AG20443 (cell line): ENCODE measurements around the gene KRT20.
"Not testable (repeated sequence)": the region's sequence is repeated elsewhere in the genome, so short reads cannot be mapped to it uniquely, and the experiment has no call there.

Experiments
- DNase-seq: peaks from one replicate; pipeline ENCODE4 v3.0.0; 2012; ENCODE audit warnings: low spot score, mixed read lengths

The KRT20 gene

GRCh38 chr17:40884708-40885512 is at the start of gene KRT20:
Gene KRT20 (minus strand): TSS chr17:40885242. CDS start chr17:40885185, 57 bp downstream.
- no peak for DNase-seq

DNA sequence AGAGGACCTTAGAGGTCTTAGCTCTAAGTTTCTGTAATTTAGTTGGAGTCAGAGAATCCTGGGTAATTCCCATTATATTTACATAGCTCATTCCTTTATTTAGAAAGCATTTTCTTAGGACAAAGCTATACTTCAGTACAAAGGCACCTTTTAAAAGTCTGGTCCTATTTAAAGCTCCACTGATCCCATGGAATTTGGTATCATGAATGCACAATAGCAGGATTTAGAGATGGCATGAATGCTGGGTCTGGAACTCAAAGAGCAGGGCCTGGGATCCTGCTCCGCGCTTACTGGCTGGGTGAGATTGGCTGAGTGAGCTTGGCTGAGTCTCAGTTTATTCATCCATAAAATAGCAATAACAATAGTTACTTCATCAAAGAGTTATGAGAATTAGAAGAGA is 47.6 kb upstream of the KRT20 start:
- no peak for DNase-seq

DNA sequence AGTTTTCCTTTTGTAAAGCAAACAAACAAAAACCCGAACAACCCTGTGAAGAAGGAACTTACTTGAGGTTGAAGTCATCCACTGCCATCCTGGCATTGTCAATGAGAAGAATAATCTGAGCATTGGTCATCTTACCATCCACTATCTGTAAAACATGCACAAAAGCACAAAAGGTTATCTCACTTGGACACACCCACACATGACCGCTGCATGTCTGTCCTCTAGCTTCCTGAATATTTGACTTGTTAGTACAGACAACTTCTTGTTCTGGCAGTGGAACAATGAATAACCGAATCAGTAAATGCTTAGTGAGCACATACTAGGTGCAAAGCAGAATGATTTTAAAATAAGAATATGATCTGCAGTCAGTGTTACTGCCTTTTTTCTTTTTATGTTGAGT is 46.3 kb upstream of the KRT20 start:
- no peak for DNase-seq

DNA sequence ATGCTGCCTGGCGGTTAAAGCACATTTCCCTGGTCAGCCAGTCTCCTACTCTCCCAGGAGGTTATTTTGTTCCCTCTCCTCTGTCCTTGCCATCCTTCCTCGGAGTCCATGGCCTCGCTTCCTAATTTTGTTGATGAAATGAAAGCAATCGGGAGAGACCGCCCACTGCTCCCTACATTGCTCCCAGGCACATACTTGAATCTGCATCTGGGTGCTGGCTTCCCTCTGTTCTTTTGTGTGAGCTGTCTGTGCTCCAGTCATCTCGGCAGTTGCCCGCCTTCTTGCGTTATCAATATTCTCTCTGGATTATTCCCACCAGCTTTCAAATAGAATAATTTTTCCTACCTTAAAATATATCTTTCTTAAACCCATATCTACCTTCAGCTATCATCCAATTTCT is 41.3 kb upstream of the KRT20 start:
- no peak for DNase-seq

- DNase-seq = peak; percentile 91
Observed at GRCh38 chr17:40922239-40922638, 37.2 kb upstream of the KRT20 start.

- DNase-seq = no peak
Observed at GRCh38 chr17:40921026-40921425, 36.0 kb upstream of the KRT20 start.

GRCh38 chr17:40917116-40917515 is 32.1 kb upstream of the KRT20 start:
- DNase-seq = not testable (repeated sequence)

DNA sequence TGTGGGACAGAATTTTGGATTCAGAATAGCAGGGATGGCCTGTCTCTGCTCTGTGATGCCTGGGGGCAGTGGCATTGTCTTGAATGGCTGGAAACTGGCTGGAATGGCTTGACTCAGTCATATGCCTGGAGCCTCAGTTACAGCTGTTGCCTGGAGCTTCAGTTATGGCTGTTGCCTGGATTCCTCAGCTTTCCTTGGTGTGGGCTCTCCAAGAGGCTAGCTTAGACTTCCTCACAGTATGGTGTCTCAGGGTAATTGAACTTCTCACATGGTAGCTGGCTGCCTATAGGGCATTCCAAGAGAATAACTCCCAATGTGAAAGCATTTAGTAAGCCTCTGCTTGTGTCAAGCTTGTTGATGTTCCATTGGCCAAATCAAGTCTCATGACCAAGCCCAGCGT is 31.3 kb upstream of the KRT20 start:
- no peak for DNase-seq

DNA sequence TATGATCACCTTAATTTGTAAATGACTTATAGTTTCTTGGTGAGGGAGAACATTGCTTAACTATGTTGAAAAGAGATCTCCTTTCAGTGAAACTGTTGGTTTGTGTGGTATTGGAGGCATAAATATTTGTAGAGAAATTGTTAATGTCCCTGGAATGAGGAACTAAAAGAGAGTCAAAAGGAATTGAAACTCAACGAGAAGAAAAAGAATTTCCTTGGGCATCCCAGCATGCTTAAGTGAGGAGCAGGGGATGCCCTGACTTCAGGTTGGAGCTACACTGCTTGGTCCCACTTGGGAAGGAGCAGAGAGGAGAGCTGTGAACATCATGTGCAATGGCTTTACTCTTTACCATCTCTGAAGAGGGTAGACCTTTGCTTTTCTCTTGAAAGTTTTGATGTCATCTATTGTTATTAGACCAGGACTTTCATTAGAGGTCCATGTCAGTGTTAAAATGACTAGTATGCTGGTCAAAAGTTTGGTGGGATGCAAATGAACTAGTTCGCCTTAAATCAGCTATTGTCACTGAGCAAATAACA is 30.7 kb upstream of the KRT20 start:
- peak; percentile 42 for DNase-seq

- DNase-seq = peak; percentile 74
Observed at GRCh38 chr17:40915199-40915661, 30.2 kb upstream of the KRT20 start.

DNA sequence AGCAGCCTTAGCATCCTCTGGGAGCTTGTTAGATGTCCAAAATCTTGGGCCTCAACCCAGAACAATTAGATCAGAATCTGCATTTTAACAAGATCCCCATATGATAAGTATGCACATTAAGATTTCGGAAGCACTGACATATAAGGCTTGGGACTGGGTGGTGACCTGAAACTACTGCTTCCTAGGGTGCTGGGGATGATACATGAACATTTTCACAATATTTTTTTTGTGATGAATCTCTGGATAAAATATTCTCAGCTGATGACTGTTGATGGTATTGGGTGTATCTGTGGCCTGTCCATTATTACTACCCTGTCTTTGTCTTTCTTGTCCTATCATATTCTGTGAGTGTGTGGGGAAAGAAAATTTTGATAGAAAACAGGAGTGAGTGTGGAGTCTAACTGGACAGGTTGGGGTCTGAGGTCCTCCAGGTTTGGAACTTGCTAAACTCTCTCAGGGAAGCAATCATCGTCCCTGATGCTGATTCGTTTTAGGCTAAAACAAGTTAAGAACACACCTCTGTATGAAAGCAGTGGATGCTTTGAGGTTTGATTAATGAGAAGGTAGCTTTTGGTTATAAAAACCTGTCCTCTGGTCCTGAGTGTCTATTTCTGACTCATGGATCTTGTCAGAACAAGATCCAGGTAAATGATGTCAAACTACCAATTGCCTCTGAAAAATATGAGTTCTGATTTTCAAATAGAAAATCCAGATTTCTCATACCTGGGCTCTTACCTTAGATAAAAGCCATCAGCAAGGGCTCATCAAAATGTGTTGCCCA is 29.2 kb upstream of the KRT20 start:
- no peak for DNase-seq

DNA sequence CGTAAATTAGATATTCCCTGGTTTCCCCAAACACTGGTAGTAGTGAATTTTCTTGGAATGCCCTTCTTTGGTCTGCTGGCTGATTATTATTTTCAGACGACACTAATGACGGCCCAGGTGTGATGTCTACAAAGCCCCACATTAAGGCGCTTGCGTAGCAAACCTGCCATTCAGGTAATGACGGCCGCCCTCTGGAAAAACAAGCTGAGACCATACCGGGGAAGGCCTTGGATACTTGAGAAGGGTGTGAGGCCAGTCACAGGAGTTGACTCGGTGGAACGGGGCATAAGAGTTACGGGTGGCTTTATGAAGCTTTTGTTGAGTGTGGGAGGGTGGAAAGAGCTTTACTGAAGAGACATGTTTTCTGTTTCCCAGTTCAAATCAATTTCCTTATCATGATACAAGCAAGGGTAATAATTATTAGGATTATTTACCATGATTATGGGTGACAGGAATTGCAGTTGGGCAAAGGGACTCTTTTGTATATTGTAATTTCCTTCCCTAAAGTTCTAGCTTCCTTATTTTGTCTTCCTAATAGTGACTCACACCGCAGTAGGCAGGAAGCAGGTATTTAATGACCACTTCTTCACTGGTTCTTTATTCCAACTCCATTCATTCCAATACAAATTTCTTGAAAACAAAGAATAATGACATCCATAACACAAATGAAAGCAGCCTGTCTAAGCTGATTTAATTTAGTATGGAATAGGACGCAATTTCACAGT is 27.6 kb upstream of the KRT20 start:
- DNase-seq = no peak

GRCh38 chr17:40910441-40910841 is 25.4 kb upstream of the KRT20 start:
- DNase-seq = peak; percentile 43

DNA sequence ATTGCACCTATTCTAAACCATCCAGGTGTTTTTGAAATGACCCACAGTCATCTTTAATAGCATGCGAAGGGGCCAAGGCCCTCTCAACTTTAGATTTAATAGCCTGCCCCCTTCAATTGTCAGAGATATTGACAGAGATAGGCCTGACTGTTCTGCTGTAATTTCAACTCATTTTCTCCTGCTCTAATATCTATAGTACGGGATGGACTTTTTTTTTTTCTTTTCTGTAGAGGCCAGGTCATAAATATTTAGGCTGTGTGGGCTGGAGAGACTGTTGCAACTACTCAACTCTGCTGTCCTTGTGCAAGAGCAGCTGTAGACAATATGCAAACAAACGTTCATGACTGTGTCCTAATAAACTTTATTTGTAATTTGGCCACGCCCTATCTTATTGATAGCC is 24.7 kb upstream of the KRT20 start:
- DNase-seq = peak; percentile 41

GRCh38 chr17:40909351-40909750 is 24.3 kb upstream of the KRT20 start:
- peak; percentile 90 for DNase-seq

GRCh38 chr17:40906613-40907012 is 21.6 kb upstream of the KRT20 start:
- no peak for DNase-seq

DNA sequence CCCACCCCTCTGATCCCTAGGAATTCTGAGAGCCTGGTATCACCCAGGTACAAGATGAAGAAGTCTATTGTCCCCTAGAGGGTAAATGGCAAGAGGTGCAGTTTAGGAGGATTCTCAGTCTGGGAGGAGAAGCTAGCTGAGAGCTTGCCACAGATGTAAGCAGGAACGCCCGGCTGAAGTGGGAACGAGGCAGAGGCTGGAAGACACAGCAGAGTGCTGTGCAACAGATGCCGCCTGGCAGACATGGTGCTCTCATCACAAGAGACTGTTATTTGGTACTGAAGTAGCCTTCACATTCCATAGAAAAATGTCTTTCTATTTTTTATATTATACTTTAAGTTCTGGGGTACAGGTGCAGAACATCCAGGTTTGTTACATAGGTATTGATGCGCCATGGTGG is 20.3 kb upstream of the KRT20 start:
- no peak for DNase-seq

DNA sequence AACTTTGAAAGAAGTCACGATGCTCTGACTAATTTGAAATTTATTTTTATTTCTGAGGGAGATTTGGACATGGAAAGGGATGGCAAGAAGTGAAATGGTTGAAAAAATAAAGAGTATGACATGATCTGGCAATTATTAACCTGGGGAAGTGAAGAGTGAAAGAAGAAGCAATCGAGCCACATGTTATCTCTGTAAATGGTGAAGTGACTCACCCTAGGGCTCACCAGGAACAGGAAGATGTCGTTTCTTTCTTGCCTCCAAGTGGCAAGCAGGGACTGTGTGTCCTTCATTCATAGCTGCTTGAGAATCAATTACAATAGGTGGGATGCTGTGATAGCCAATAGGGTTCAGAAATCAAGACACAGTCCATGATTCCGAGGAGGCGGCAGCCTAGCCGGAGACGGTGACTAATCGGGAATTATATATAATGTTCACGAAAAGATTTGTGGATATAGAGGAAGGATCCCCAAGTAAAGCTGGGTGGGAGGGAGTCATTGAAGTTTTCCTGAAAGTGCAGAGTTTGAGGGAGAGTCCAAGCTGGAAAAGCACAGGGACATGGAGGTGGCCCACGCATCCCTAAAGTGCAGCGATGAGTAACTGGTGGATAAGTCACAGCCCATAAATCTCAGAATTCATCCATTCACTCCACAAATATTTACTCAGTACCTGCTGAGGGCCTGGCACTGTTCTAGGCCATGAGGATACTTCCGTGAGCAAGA is 18.2 kb upstream of the KRT20 start:
- peak; percentile 41 for DNase-seq

DNA sequence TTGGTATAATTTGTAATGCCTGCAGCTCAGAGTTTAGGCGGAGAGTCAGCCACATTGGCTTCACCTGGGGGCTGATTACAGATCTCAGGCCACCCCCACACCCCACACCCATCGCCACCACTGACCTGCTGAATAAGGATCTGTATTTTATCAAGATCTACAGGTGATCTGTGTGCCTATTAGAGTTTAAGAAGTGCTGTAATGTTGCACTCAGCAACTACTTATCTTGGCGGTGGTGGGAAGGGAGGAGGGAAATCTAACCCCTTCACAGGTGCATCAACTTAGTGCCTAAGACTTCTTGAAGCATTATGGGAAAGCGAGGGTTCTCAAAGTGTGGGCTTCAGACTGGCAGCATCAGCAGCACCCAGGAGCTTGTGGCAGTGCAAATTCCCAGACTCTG is 17.5 kb upstream of the KRT20 start:
- DNase-seq = no peak

DNA sequence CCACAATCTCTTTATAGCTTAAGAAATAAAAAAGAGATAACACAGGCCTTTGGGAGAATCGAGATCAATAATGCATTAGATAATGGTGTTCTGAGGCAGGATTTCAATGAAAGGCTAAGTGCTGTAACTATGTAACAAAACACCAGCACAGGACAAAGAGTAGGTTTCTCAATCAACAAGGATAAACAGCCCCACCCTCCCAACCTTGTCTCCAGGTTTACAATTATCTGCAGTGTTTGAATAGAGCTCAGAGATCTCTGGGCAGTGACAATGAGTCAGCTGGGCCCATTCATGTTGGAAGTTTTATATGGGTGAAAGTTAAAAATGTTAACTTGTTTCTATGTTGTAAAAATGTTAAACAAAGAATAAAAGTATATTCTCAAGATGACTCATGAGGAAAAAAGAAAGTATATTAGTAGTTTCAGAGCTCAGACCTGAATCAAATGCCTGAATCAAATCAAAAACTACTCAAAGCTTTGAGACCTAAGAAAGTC is 17.0 kb upstream of the KRT20 start:
- no peak for DNase-seq

- DNase-seq = no peak
Observed at GRCh38 chr17:40900809-40901356, 15.8 kb upstream of the KRT20 start.
